ENCODE measurements around the gene POU6F2. TPM values are rescaled to one million over a fixed set of nuclear protein-coding genes. Genes with fewer than 3 reads are reported as not detected.

POU6F2 gene
- total RNA-seq, 1 experiment from 2014 or later: 0.90 TPM

DNA sequence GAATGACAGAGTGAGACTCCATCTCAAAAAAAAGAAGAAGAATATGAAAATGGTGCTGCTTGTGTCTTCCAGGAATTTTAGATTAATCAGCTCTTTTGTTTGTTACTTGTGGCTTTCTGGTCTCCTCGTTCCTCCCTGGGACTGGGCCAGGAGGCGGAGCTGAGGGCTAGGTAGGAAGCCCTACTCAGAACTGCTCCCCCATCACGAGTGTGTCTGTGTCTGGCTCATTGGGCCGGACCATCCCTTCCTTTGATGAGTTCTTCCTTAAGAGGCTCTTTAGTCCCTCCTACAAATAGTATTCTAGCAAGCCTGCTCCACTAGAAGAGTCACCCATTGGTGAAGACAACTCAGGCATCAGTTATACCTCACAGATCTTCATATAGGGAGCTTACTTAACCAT lies 531.7 kb downstream of the POU6F2 start:
- no peak for DNase-seq
- H3K27me3 ChIP-seq (ENCODE audit: control insufficient read depth, insufficient read depth, low read length): no peaks in the 10 kb centered on the region
- no peak overlapping the region for H3K4me3 ChIP-seq (ENCODE audit: insufficient read depth, low read depth, low read length)
- H3K36me3 ChIP-seq (replicated peaks; ENCODE audit: control insufficient read depth, insufficient read depth, low read length): no peaks in the 10 kb centered on the region

DNA sequence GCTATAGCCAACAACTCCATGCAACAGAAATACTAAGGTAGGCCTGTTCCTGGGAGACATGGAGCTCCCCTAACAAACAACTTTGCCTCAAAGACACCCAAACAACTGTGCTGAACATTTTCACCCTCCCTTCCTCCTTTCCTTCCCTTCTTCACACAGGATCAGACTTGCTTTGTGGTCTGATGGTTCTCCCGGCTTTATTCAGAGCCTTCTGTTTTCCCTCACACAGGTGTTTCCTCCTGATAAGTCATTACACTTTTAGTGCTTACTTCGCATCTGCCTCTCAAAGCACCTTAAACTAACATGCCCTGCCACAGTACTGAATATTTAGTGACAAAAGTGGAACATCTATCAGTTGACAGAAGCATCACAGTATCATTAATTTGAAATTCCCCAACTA lies 532.2 kb downstream of the POU6F2 start:
- DNase-seq: no peak
- Histone ChIP-seq H3K4me3 (ENCODE audit: insufficient read depth, low read depth, low read length) (no peak overlapping the region), H3K36me3 (replicated peaks; ENCODE audit: control insufficient read depth, insufficient read depth, low read length) (no peaks in the 10 kb centered on the region), H3K27me3 (ENCODE audit: control insufficient read depth, insufficient read depth, low read length) (no peaks in the 10 kb centered on the region)

DNA sequence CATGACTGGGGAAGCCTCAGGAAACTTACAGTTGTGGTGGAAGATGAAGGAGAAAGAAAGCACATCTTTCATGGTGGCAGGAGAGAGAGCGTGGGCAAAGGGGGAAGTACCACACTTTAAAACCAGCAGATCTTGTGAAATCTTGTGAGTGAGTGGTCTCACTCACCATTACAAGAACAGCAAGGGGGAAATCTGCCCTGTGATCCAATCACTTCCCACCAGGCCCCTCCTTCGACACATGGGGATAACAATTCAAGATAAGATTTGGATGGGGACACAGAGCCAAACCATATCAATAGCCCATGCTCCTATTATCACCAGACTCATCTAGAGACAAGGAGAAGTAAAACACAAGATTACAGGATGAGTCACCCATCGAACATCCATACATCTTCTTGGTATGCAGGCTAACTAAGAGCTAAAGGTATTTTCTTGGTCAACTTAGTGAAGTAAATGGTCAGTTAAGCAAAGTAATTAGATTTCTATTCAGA lies 533.2 kb downstream of the POU6F2 start:
- H3K36me3 ChIP-seq (replicated peaks; ENCODE audit: control insufficient read depth, insufficient read depth, low read length): no peaks in the 10 kb centered on the region
- H3K27me3 ChIP-seq (ENCODE audit: control insufficient read depth, insufficient read depth, low read length): no peaks in the 10 kb centered on the region
- no peak for DNase-seq
- no peak overlapping the region for H3K4me3 ChIP-seq (ENCODE audit: insufficient read depth, low read depth, low read length)

DNA sequence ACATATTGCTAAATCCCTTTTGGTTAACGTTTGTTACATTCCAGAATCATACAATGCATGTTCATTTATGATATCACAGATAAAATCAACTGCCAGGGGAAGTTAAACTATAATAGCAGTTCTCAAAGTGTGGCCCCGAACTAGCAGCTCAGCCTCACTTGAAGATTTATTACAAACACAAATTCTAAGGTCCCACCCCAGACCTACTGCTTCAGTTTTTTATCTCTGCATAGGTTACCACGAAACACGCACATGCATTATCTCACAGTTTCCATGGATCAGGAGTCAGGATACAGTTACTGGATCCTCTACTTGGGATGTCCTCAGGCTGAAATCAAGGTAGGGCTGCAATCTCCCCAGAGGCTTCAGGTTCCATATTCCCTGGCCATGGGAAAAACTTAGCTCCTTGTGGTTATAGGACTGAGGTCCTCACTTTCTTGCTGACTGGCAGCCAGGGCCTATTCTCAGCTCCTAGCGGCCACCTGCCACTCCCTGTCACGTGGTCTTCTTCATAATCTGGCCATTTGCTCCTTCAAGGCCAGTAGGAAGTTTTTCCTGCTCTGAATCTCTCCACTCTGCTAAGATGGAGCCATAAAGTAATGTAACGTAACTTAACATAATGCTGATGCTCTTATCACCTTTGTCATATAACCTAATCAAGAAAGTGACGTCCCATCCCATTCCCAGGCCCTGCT lies 538.0 kb downstream of the POU6F2 start:
- DNase-seq: no peak
- Histone ChIP-seq H3K4me3 (ENCODE audit: insufficient read depth, low read depth, low read length) (no peak overlapping the region), H3K27me3 (ENCODE audit: control insufficient read depth, insufficient read depth, low read length) (no peaks in the 10 kb centered on the region), H3K36me3 (replicated peaks; ENCODE audit: control insufficient read depth, insufficient read depth, low read length) (no peaks in the 10 kb centered on the region)

DNA sequence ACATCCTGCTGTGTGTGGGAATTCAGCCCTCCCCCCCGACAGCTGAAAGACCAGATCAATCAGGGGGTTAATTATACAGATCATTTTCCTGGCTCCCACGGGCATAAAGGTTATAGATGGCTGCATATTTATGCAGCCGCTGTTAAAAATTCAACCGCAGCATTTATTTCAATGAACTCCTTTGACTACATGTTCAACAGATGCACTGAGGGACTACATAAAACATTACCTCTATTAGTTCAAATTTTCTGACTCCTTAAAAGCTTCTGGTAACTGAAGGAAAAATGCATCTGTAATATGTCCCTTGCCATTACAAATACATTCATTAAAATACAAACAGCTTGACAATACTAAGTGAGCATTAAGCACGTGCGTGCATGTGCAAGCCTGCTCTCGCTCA lies 538.8 kb downstream of the POU6F2 start:
- no peak for DNase-seq
- Histone ChIP-seq H3K36me3 (replicated peaks; ENCODE audit: control insufficient read depth, insufficient read depth, low read length) (no peaks in the 10 kb centered on the region), H3K4me3 (ENCODE audit: insufficient read depth, low read depth, low read length) (no peak overlapping the region), H3K27me3 (ENCODE audit: control insufficient read depth, insufficient read depth, low read length) (no peaks in the 10 kb centered on the region)

DNA sequence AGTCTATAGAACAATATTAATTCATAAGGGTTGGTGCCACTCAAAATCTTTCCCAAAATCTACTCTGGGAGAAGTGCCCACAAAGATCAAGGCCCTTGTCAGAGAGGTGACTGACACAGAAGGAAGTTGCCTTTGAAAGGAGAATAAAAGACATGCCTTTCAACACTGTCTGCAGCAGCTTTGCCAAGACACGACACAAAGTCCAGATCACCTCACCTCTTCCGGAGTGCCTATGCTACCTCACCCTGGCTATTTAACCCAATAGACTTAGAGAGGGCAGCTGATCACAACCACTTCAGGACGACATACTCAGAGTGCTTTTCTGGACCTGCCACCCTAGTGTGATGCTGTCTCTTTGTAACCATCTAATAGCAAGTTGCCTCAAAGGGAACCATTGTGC lies 539.5 kb downstream of the POU6F2 start:
- DNase-seq: no peak
- Histone ChIP-seq H3K27me3 (ENCODE audit: control insufficient read depth, insufficient read depth, low read length) (no peaks in the 10 kb centered on the region), H3K36me3 (replicated peaks; ENCODE audit: control insufficient read depth, insufficient read depth, low read length) (no peaks in the 10 kb centered on the region)

More for the DNA sequence above, 539.5 kb downstream of the POU6F2 start:
- no peak overlapping the region for H3K4me3 ChIP-seq (ENCODE audit: insufficient read depth, low read depth, low read length)

Other genes starting within 250 kb of the POU6F2 start
- 12.3 and 22.2 TPM in 2 replicates for gene VPS41, start 68.7 kb upstream of the POU6F2 start, total RNA-seq (2014; rRNA removed; shearing (Covaris generic))

Data from H7 (cell line).